H9 (cell line): ENCODE data around the gene ST8SIA5. TPM values are rescaled to one million over a fixed set of nuclear protein-coding genes. Genes with fewer than 3 reads are reported as not detected.

Experiments
- DNase-seq: peaks from one replicate; pipeline ENCODE4 v3.0.0-alpha.2; 2017
- H2AFZ ChIP-seq: one replicate; pipeline ENCODE4 v1.6.1; 2013; ENCODE audit warnings: mild to moderate bottlenecking, low read length, control low read depth, moderate library complexity
- H2AK5ac ChIP-seq: 2 replicates; pipeline ENCODE4 v1.6.1; 2013; ENCODE audit warnings: low read length, control low read depth, mixed read lengths; ENCODE audit not compliant: insufficient read length
- H2BK120ac ChIP-seq: one replicate; pipeline ENCODE4 v1.6.1; 2013; ENCODE audit warnings: low read depth, mild to moderate bottlenecking, low read length, control low read depth, inconsistent platforms; ENCODE audit not compliant: poor library complexity, severe bottlenecking
- H2BK12ac ChIP-seq: 2 replicates; pipeline ENCODE4 v1.6.1; 2013; ENCODE audit warnings: low read length, control low read depth, mixed read lengths, low read depth; ENCODE audit not compliant: insufficient read length
- H2BK15ac ChIP-seq: 2 replicates; pipeline ENCODE4 v1.6.1; 2013; ENCODE audit warnings: low read depth, low read length, control low read depth
- H2BK20ac ChIP-seq: one replicate; pipeline ENCODE4 v1.6.1; 2013; ENCODE audit warnings: low read depth, mild to moderate bottlenecking, low read length, control low read depth, inconsistent platforms; ENCODE audit not compliant: poor library complexity, severe bottlenecking
- H2BK5ac ChIP-seq: 2 replicates; pipeline ENCODE4 v1.6.1; 2013; ENCODE audit warnings: low read length, control low read depth, mixed read lengths; ENCODE audit not compliant: insufficient read length
- H3K14ac ChIP-seq: 2 replicates; pipeline ENCODE4 v1.6.1; 2013; ENCODE audit warnings: low read length, control low read depth; ENCODE audit not compliant: insufficient read depth
- H3K18ac ChIP-seq: 2 replicates; pipeline ENCODE4 v1.6.1; 2013; ENCODE audit warnings: low read depth, mild to moderate bottlenecking, mixed read lengths, low read length, control low read depth; ENCODE audit not compliant: insufficient read length
- H3K23ac ChIP-seq: 2 replicates; pipeline ENCODE4 v1.6.1; 2013; ENCODE audit warnings: low read length, control low read depth, mixed read lengths, low read depth; ENCODE audit not compliant: insufficient read length
- H3K23me2 ChIP-seq: 2 replicates; pipeline ENCODE4 v1.6.1; 2013; ENCODE audit warnings: low read depth, mild to moderate bottlenecking, mixed read lengths, low read length, control low read depth; ENCODE audit not compliant: insufficient read length, poor library complexity, severe bottlenecking
- H3K27ac ChIP-seq: 2 replicates; pipeline ENCODE4 v1.5.1; 2013; ENCODE audit warnings: low read length, control low read depth, mixed read lengths, low read depth; ENCODE audit not compliant: insufficient read length
- H3K27me3 ChIP-seq: 2 replicates; pipeline ENCODE4 v1.6.1; 2013; ENCODE audit warnings: low read length, control low read depth, inconsistent platforms; ENCODE audit not compliant: insufficient read depth
- H3K4ac ChIP-seq: 2 replicates; pipeline ENCODE4 v1.6.1; 2013; ENCODE audit warnings: low read depth, mild to moderate bottlenecking, control low read depth, inconsistent platforms, low read length, moderate library complexity
- H3K4me1 ChIP-seq: 2 replicates; pipeline ENCODE4 v1.6.1; 2013; ENCODE audit warnings: low read length, control low read depth, inconsistent platforms; ENCODE audit not compliant: insufficient read depth
- H3K4me2 ChIP-seq: 2 replicates; pipeline ENCODE4 v1.6.1; 2013; ENCODE audit warnings: low read length, control low read depth, mixed read lengths; ENCODE audit not compliant: insufficient read length, insufficient read depth
- H3K56ac ChIP-seq: 2 replicates; pipeline ENCODE4 v1.6.1; 2013; ENCODE audit warnings: low read depth, mild to moderate bottlenecking, mixed read lengths, low read length, control low read depth; ENCODE audit not compliant: insufficient read length
- H3K79me1 ChIP-seq: 2 replicates; pipeline ENCODE4 v1.6.1; 2013; ENCODE audit warnings: low read depth, mild to moderate bottlenecking, moderate library complexity, low read length, control low read depth, inconsistent platforms; ENCODE audit not compliant: insufficient read depth, poor library complexity, severe bottlenecking
- H3K79me2 ChIP-seq: 2 replicates; pipeline ENCODE4 v1.6.1; 2013; ENCODE audit warnings: low read length, control low read depth, inconsistent platforms; ENCODE audit not compliant: insufficient read depth
- H3K9ac ChIP-seq: 2 replicates; pipeline ENCODE4 v1.6.1; 2013; ENCODE audit warnings: low read length, control low read depth, mixed read lengths; ENCODE audit not compliant: insufficient read length; ENCODE audit errors: extremely low read depth
- H3K9me3 ChIP-seq: one replicate; pipeline ENCODE4 v1.6.1; 2013; ENCODE audit warnings: low read depth, low read length, inconsistent platforms; ENCODE audit not compliant: control insufficient read depth
- H3T11ph ChIP-seq: one replicate; pipeline ENCODE4 v1.6.1; 2013; ENCODE audit warnings: mild to moderate bottlenecking, low read length, control low read depth, inconsistent platforms
- H4K20me1 ChIP-seq: one replicate; pipeline ENCODE4 v1.6.1; 2013; ENCODE audit not compliant: control insufficient read depth, insufficient read length, insufficient read depth
- H4K5ac ChIP-seq: 2 replicates; pipeline ENCODE4 v1.6.1; 2013; ENCODE audit warnings: low read depth, mild to moderate bottlenecking, mixed read lengths, low read length, control low read depth; ENCODE audit not compliant: insufficient read length
- H4K8ac ChIP-seq: replicated peaks from 2 replicates; pipeline ENCODE4 v1.6.1; 2013; ENCODE audit warnings: low read length, control low read depth, mixed read lengths, low read depth; ENCODE audit not compliant: insufficient read length
- H4K91ac ChIP-seq: 2 replicates; pipeline ENCODE4 v1.6.1; 2013; ENCODE audit warnings: low read depth, mild to moderate bottlenecking, moderate library complexity, mixed read lengths, low read length, control low read depth; ENCODE audit not compliant: insufficient read length
- H3K27ac Mint-ChIP-seq, 3 experiments: 2 replicates in 2 of 3; 3 replicates in 1 of 3; pipeline ENCODE4 v1.8.0; 2020 to 2021; ENCODE audit warnings: mixed read lengths in 3 of 3, mild to moderate bottlenecking in 1 of 3, moderate library complexity in 1 of 3
- H3K27me3 Mint-ChIP-seq: 2 replicates; pipeline ENCODE4 v1.8.0; 2021; ENCODE audit warnings: low read depth, mild to moderate bottlenecking, moderate library complexity, mixed read lengths
- H3K36me3 Mint-ChIP-seq, 3 experiments: 2 replicates in 2 of 3; 3 replicates in 1 of 3; pipeline ENCODE4 v1.8.0; 2020 to 2021; ENCODE audit warnings: low read depth in 3 of 3, mixed read lengths in 3 of 3; ENCODE audit not compliant: insufficient read depth in 1 of 3
- H3K4me1 Mint-ChIP-seq, 2 experiments: 2 replicates each; pipeline ENCODE4 v1.8.0; 2020; ENCODE audit warnings: mixed read lengths in 2 of 2
- H3K4me3 Mint-ChIP-seq, 2 experiments: 2 replicates in 1 of 2; 3 replicates in 1 of 2; pipeline ENCODE4 v1.8.0; 2020 to 2021; ENCODE audit warnings: mild to moderate bottlenecking in 2 of 2, mixed read lengths in 2 of 2, moderate library complexity in 1 of 2
- H3K9me3 Mint-ChIP-seq, 2 experiments: 2 replicates in 1 of 2; 3 replicates in 1 of 2; pipeline ENCODE4 v1.8.0; 2020; ENCODE audit warnings: mild to moderate bottlenecking in 2 of 2, mixed read lengths in 2 of 2, moderate library complexity in 1 of 2
- WGBS: extraction: QIAGEN DNeasy Blood & Tissue Kit; methylation state at CpG from one replicate; pipeline ENCODE4 v1.1.7; 2013; ENCODE audit warnings: missing lambda C conversion rate, low lambda C conversion rate, mixed read lengths; ENCODE audit not compliant: insufficient read length; ENCODE audit errors: extremely low coverage; 5-methylcytosine and 5-hydroxymethylcytosine counted together
- total RNA-seq: library from RNA; stranded (reverse); gene quantifications from 2 replicates; pipeline ENCODE4 v1.2.1, GENCODE V29; 2021
- TF ChIP-seq, protein P1 (sequence below): fragments of 200-600 bp; sonication (generic); conservative IDR thresholded peaks from 3 replicates; pipeline ENCODE4 v1.8.0; 2021; ENCODE audit warnings: antibody characterized with exemption, mild to moderate bottlenecking

ST8SIA5 gene
- total RNA-seq, 1 experiment from 2014 or later, result 0.63 TPM

DNA sequence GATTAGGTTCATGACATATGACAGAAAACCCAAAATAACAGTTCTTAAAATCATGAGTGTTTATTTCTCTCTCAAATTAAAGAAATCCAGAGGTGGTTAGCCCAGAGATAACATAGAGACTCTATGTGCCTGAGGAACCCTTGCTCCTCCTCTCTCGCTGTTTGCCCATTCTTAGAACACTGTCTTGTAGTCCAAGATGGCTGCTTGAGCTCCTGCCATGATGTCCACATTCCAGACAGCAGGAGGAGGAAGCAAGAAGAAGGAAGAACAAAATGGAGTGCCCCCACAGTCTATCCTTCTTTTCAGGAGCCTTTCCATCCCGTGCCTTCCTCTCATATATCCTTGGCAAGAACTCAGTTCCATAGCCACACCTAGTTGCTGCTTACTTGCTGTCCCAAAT, 13.9 kb upstream of the ST8SIA5 start:
- no peak overlapping the region for H3T11ph ChIP-seq
- DNase-seq, result no peak
- H3K23me2 ChIP-seq, result no peaks in the 10 kb centered on the region
- H3K27me3 Mint-ChIP-seq, result peaks cover 4% of the 10 kb centered on the region
- no peaks in the 10 kb centered on the region for H3K36me3 Mint-ChIP-seq
- H2BK120ac ChIP-seq, result no peak overlapping the region
- H2BK20ac ChIP-seq, result no peak overlapping the region
- H4K20me1 ChIP-seq, result no peaks in the 10 kb centered on the region
- no peak overlapping the region for H3K27ac ChIP-seq
- H3K4me1 Mint-ChIP-seq, result peaks cover 36 to 39% of the 10 kb centered on the region in 2 experiments
- no peak overlapping the region for H4K8ac ChIP-seq
- no peak overlapping the region for H3K14ac ChIP-seq
- no CpG with 5 or more reads among the region's 2 CpGs for WGBS
- TF ChIP-seq, protein P1, sequence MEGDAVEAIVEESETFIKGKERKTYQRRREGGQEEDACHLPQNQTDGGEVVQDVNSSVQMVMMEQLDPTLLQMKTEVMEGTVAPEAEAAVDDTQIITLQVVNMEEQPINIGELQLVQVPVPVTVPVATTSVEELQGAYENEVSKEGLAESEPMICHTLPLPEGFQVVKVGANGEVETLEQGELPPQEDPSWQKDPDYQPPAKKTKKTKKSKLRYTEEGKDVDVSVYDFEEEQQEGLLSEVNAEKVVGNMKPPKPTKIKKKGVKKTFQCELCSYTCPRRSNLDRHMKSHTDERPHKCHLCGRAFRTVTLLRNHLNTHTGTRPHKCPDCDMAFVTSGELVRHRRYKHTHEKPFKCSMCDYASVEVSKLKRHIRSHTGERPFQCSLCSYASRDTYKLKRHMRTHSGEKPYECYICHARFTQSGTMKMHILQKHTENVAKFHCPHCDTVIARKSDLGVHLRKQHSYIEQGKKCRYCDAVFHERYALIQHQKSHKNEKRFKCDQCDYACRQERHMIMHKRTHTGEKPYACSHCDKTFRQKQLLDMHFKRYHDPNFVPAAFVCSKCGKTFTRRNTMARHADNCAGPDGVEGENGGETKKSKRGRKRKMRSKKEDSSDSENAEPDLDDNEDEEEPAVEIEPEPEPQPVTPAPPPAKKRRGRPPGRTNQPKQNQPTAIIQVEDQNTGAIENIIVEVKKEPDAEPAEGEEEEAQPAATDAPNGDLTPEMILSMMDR, result no peak
- no peak overlapping the region for H3K9ac ChIP-seq
- H3K4ac ChIP-seq, result no peak overlapping the region
- no peak overlapping the region for H3K4me3 Mint-ChIP-seq
- H3K79me2 ChIP-seq, result no peaks in the 10 kb centered on the region
- H3K27ac Mint-ChIP-seq, result no peak overlapping the region
- H3K27me3 ChIP-seq, result no peaks in the 10 kb centered on the region
- no peak overlapping the region for H3K4me2 ChIP-seq
- H2AFZ ChIP-seq, result no peak overlapping the region
- H3K56ac ChIP-seq, result no peak overlapping the region
- H2AK5ac ChIP-seq, result no peak overlapping the region
- no peak overlapping the region for H4K91ac ChIP-seq
- no peaks in the 10 kb centered on the region for H3K79me1 ChIP-seq
- H3K4me1 ChIP-seq, result peaks cover 3% of the 10 kb centered on the region; the same call in 1 of the 2 replicates
- H3K9me3 ChIP-seq, result no peaks in the 10 kb centered on the region
- H2BK5ac ChIP-seq, result no peak overlapping the region
- no peak overlapping the region for H3K23ac ChIP-seq
- no peak overlapping the region for H3K18ac ChIP-seq
- H3K9me3 Mint-ChIP-seq, result no peaks in the 10 kb centered on the region
- no peak overlapping the region for H2BK15ac ChIP-seq
- no peak overlapping the region for H2BK12ac ChIP-seq
- H4K5ac ChIP-seq, result no peak overlapping the region
